T-helper 1 cell treated with Interleukin-12 subunit alpha and Interleukin-12 subunit beta and Interleukin-4 antibody, amounts not matched to agents 30 ng/mL and 1 ng/mL, for 36 hours (primary cell): ENCODE data around the gene FADS1. TPM values are rescaled to one million over a fixed set of nuclear protein-coding genes. Genes with fewer than 3 reads are reported as not detected.

Experiments used
- intact Hi-C: fragments of 100-400 bp; cut with micrococcal nuclease; formaldehyde crosslinking; loops from one replicate; pipeline ENCODE4 v1.15.1; 2024
- total RNA-seq: library from RNA; stranded (reverse); gene quantifications from 2 replicates; pipeline ENCODE4 v1.2.3, GENCODE V29; 2022

FADS1 gene
- total RNA-seq, 1 donor from 2014 or later, result 70.0 TPM

DNA sequence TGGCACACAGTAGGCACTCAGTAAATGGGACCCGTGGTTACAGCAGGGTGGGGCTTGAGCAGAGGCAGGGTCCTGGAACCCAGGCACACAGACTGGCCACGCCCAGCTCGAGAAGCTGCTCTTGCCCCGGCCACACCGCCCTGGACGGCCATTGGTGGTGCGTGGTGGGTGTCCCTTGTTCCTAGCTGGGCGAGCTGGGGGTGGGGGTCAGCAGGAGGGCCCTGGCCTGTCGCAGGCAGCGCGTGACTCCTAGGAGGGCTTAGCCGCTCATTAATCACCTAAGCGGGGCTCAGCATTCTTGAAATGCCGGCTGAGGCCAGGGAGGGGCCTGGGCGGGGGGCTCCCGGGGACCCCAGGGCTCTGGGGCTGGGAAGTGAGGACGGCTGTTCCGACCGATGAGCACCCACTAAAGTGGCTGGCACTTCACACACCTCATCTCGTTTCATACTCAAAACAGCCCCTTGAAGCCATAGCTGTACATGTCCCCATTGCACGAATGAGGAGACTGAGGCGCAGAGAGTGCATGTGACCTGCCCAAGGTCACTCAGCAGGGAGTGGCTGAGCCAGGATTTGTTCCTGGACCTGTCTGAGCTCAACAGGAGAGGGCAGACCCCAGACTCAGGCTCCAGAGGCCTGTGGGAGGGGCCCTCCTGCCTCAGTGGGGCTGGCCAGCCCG, 52.7 kb downstream of the FADS1 start:
- intact Hi-C loops, result no loop called here

DNA sequence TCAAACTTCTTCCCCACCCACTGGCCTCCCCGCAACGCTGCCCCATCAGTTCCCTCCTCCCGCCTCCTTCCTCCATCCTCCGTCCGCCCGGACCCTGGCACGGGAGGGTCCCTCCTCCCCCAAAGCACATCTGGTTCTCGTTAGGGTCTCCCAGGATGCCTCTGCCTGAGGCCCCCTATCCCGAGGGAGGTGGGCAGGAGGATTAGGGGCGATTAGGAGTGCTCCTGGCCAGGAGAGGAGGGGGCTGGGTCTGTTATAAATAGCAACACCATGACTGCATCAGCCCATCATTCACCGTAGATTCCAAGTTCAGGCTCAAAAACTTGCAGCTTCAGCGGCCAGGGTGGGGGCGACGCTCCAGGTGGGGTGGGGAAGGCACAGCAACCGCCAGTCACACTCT, 54.0 kb downstream of the FADS1 start:
- intact Hi-C loops, result no loop called here

DNA sequence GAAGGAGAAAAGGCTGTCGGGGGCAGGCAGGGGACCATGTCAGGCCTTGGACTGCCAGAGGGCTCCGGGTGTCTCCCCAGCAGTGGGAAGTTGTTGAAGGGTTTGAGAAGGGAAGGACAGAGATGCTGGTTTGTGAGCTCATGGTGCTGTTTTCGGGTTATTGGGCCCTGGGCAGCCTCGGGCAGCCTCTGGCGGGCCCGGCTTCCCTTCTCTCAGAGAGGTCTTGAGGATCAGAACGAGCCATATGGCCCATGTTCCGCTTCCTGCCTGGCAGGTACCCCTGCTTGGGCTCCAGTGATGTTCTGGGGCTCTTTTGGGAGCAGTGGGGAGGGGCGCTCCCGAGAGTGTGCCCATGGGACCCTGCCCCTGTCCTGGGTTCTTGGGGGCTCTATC, 54.6 kb downstream of the FADS1 start:
- intact Hi-C loops, result no loop called here

DNA sequence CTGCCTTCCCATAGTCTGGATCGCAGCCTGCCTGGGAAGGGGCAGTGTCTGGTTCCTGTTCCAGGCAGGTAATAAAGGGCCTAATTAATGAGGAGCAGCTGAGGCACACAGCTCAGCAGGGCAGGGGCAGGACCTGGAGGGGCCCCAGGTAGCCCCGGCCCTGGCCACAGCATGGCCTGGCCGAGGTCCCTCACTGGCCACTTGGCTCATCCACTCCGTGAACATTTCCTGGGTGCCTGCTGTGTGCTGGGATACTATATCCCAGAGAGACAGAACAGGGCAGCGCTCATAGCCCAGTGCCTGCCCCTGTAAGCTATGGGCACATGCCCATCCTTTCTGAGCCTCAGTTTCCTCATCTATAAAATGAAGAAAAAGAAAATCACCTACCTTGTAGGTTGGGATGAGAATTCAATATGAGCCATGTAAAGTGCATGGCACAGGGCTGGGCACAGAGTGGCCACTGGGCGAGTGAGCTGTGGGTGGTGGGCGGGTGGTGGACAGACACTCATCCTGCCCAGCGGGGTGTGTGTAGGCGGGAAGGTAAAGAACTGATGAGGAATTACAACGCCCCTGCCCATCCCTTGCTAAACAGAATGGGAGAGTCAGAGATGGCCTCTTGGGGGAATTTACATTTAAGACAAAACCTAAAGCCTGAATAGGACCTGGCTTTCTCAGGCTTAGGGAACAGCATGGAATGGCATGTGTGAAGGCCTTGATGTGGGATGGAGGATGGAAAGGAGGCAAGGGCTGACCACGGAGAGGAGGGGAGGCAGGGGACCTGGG, 55.2 kb downstream of the FADS1 start:
- intact Hi-C loops, result no loop called here

DNA sequence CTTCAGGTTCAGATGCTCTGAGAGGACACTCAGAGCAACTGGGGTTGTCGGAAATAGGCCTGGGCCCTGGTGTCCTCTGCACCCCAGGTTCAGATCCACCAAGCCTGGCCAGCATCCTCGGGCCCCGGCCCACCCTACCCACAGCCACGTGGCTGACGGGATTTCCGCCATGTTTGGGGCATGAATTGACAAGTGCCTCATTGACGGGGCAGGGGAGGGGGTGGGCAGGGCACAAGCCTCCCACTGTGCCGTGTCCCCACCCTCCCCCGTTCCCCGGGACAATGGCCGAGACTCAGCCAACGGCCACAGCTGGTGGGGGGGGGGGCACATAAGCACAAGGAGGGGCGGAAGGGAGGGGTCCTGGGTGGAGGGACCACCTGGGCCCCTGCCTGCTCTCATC, 55.9 kb downstream of the FADS1 start:
- intact Hi-C loops, result no loop called here

DNA sequence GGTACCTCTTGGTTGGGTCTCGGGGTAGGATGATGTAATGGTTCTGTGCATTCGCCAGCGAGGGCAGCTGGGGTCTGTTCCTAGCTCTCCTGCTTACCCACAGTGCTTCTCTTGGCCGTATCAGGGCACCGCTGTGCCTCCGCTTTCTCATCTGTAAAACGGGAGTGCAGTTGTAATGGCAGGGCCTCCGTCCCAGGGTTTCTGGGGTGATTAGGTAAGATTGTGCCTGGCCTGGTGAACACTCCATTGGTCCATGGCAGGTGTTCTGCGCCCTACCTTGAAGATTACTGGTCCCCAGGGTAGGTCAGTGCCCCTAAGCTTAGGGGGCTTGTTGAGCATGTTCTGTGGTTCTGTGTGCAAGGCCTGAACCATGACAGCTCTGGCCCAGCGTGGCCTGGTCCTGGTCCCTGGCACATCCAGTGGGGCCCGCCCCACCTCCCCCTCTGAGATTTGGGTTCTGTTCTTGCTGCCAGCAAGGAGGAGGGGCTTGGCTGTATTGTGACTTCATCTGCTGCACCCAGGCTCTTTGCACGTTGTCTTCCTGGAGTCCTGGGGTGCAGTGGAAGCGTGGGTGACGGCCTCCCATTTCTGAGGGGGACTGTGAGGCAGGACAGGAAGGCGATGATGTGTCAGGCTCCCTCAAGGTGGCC, 59.5 kb downstream of the FADS1 start:
- intact Hi-C loops, result no loop called here

DNA sequence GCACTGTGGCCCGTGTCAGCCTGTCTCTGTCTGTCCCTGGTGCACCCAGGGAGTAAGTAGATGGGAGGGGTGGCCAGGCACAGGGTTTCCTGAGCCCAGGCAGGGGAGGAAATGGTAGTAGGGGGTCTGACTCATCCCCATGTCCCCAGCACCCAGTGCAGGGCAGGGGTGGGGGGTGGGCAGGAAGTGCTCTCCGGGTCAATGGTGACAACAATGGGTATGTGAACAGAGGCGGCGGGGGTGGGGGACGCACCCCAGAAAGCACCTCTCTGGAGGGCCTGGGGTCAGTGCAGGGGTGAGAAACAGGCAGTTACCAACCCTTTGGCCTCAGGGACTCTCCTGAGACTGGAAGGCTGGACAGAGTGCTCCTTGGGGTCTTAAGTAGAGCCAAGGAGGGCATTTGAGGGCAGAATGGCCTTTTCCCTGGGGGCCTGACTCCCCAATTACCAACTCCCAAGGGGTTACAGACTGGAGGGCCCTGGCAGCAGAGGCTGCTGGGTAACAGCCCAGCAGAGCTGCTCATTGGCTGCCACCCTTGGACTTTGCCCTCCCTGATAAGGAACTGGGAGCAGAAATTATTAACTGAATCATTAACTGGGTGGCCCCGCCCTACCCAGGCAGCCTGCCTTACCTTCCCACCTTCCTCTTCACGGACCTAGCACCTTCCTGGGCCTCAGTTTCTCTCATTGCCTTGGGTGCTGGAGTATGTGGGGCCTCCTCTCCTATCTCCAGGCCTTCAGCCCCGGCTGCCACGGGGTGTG, 60.2 kb downstream of the FADS1 start:
- intact Hi-C loops, result no loop called here

DNA sequence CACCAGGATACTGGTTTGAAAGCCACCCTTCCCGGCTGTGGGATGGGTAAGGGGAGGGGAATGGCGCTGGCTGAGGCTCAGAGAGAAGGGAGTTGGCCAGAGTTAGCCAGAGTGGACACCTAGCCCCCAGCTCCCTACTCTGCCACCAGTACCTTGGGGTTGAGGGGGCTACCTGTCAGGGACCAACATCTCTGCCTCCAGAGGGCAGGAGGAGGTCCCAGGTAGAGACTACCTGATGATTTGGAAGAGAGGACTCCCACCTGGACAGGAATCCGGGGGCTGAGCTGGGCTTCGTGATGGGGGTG, 60.7 kb downstream of the FADS1 start:
- intact Hi-C loops, result no loop called here

DNA sequence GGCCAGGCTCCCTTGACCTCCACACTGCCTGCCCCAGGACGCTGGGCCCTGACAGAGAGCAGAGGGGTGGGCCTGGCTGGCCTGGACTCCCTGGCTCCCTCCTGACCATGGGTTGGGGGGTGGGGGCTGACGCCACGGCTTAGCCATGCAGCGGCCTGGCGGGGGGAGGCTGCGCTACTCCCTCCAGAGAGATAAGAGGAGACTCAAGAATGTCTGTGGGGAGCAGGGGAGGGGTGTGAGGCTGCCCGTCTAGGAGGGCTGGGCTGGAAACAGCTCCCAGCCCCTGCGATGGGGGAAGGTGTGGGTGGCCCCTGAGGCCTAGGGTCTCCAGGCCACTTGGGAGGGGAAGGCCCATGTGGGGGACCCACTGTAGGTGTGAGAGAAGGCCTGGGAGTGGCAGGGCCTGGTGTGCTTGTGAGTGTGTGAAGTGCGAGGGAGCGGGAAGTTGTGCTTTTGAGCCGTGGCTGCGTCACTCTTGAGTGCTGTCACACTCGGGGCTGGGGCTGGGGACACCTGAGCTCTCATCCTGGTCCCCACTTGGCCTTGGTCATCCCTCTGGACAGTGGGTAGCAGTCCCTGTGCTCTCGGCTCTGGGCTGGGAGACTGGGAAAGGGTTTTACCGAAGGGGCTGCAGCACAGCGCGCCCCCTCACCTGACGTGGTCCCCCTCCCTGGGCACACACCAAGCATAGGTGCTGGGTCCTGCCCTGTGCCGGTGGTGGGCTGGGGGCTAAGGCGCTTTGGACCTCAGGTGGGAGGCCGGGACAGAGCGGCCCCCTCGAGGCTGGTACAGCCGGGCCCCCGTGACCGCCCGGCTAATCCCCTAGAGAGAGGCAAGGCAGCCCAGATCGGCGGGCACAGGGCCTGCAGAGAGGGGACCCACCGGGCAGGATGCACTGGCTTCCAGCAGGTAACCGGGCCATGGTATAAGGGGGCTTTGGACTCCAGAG, 62.0 kb downstream of the FADS1 start:
- intact Hi-C loops, result loop anchor here (5.0 kb wide), 1 partner anchor 327 kb away; no protein-coding TSS in a partner anchor

DNA sequence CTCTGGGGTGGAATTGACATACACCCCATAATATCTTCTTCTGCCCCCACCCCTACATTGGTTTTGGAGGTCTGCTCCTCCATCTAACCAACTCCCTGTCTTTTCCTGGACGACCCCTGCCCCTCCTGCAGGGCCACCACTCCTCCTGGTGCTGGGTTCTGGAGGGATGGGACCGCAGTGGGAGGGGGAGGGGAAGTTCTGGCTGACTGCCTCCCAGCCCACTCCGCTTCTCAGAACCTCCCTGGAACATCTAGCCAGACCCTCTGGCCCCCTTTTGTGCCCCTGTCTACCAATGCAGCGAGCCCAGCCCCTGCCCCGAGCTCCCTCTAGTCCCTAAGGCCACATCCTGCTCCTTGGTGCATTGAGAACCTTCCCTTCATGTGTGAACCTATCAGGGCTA, 63.1 kb downstream of the FADS1 start:
- intact Hi-C loops, result loop anchor here (5.0 kb wide), 1 partner anchor 329 kb away; no protein-coding TSS in a partner anchor

DNA sequence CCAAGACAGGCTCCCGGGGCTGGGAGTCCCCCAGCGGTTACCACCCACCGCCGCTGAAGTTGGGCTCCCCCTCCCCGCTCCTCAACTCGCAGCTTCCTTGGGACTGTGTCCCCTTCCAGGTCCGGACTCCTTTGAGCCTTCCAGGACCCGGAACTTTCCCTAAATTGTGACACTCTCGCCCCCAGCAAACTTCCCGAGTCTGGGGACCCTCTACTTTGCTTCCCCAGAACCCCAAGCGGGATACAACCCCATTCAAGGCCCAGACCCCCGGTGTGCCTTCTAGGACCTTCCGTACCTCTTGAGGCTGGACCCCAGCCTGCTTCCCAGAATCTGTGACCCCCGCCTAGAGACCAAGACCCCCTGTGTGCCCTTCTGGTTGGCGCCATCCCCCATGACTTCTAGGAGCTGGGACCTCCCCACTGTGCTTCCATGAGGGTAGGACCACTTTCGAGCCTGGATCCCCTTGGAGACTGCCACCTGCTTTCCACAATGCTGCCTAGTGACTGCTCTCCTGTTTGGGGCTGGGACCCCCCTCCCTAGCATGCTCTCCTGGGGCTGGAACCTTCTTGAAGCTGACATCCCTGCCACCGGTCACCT, 63.8 kb downstream of the FADS1 start:
- intact Hi-C loops, result loop anchor here (1.0 to 5.0 kb wide), 2 partner anchors 23 to 329 kb away; no protein-coding TSS in a partner anchor

DNA sequence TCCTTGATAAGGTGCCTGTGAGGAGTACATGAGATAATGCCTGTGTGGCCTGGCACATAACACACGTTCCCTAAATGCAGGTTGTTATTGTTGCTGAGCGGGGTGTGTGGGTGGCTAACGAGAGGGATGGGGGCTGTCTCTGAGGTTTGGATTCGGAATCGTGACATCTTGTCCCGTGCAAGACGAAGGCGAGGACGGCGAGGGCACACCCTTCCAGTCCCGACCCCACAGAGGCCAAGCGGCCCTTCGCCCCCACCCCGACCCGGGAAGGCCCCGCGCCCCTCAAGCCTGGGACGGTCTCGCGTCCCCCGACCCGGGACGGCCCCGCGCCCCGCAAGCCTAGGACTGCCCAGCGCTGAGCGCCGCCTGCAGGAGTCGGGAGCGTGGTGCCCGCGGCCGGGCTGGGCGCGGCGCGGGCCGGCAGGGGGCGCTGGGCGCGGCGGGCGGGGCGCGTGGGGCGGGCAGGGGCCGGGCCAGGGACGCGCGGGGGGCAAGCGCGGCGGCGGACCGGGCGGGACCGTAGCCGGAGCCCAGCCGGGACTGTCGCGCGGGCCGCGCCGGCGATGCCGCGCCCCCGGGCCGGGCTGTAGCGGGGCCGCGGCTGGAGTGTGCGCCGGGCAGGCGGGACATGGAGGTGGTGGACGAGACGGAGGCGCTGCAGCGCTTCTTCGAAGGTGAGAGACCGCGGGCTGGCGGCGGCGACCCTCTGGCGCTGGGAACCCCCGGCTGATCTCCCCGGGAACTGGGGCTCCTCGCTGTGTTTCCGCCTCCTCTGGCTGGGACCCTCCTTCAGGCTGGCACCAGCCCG, 64.5 kb downstream of the FADS1 start, which contains the start of gene MYRF:
Gene MYRF (plus strand): TSS at position 520 of the 808 bp plus-strand sequence. CDS start 109 bp downstream, at position 629.
- intact Hi-C loops, result loop anchor here (1.0 to 5.0 kb wide), 2 partner anchors 24 to 330 kb away; no protein-coding TSS in a partner anchor

DNA sequence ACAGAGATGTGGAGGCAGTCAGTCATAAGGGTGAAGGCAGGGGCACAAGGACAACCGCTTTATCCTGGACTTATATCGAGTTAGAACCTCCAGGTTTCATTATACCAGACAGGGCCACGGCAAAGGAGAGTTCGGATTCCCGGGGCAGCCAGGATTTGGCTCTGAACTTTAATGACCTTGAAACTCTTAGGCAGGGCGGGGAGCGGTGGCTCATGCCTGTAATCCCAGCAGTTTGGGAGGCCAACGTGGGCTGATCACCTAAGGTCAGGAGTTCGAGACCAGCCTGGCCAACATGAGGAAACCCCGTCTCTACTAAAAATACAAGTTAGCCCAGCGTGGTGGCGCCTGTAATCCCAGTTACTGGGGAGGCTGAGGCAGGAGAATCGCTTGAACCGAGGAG, 65.4 kb downstream of the FADS1 start:
- intact Hi-C loops, result loop anchor here (5.0 kb wide), 1 partner anchor 331 kb away; no protein-coding TSS in a partner anchor

DNA sequence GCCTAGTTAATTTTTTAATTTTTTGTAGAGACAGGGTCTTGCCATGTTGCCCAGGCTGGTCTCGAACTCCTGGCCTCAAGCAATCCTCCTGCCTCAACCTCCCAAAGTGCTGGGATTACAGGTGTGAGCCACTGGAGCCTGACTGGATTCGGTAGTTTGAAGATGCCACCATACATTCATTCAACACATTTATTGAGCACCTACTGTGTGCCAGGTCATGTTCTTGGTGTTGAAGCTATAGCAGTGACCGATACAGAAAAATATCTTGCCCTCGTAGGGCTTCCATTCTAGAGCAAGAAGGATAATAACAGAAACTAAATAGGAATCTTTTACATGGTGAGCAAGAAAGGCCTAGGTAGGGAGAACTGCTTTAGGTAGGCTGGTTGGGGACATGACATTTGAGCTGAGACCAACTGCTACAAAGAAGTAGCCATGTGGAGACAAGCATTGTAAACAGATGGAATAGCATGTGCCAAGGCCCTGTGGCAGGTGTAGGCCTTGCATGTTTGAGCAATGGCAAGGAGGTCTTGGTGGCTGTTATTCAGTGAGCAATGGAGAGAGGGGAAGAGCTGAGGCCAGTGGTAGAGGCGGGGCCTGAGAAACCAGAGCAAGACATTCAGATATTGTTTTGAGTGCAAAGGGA, 66.1 kb downstream of the FADS1 start:
- intact Hi-C loops, result loop anchor here (5.0 kb wide), 1 partner anchor 332 kb away; no protein-coding TSS in a partner anchor
